Gastrocnemius medialis (tissue), 4 donors: ENCODE results near the gene EGFR. TPM values are rescaled to one million over a fixed set of nuclear protein-coding genes. Genes with fewer than 3 reads are reported as not detected.

Source experiments
- ATAC-seq, 2 donors: fragments of 150-250 bp; one replicate each; pipeline ENCODE4 v1.9.1; 2016
- DNase-seq, 2 donors: peaks; one replicate each; pipeline ENCODE4 v3.0.0-alpha.2; 2019
- H3K27ac ChIP-seq, 4 donors: fragments of 200-600 bp; sonication (generic); 1 replicate in 1 of 4; 2 replicates in 3 of 4; pipeline ENCODE4 v1.5.1; 2016 to 2018; ENCODE audit warnings: mild to moderate bottlenecking in 2 of 4, moderate library complexity in 1 of 4
- H3K27me3 ChIP-seq, 3 donors: fragments of 200-600 bp; sonication (generic) in 2 of 3; 1 replicate in 1 of 3; 2 replicates in 2 of 3; pipeline versions ENCODE4 v1.5.1 to v1.6.0; 2016 to 2019; ENCODE audit warnings: mild to moderate bottlenecking in 1 of 3, moderate library complexity in 1 of 3
- H3K36me3 ChIP-seq, 2 donors: fragments of 200-600 bp; sonication (generic) in 1 of 2; one replicate each; pipeline ENCODE4 v1.5.1; 2017 to 2018
- H3K4me1 ChIP-seq, 2 donors: fragments of 200-600 bp; sonication (generic) in 1 of 2; one replicate each; pipeline ENCODE4 v1.5.1; 2016 to 2017; ENCODE audit warnings: mild to moderate bottlenecking in 2 of 2
- H3K4me3 ChIP-seq, 4 donors: fragments of 200-600 bp; sonication (generic) in 3 of 4; 1 replicate in 1 of 4; 2 replicates in 3 of 4; pipeline ENCODE4 v1.5.1; 2016 to 2019; ENCODE audit warnings: mild to moderate bottlenecking in 2 of 4
- H3K9me3 ChIP-seq, 3 donors: fragments of 200-600 bp; sonication (generic) in 2 of 3; 1 replicate in 1 of 3; 2 replicates in 2 of 3; pipeline ENCODE4 v1.5.1; 2016 to 2019
- CTCF ChIP-seq, 5 experiments: fragments of 450-650 bp in 3 of 5; fragments of 200-600 bp in 2 of 5; sonication (generic) in 2 of 5; IDR thresholded peaks in 4 of 5; conservative IDR thresholded peaks in 1 of 5; 1 replicate in 4 of 5; 2 replicates in 1 of 5; pipeline ENCODE4 v1.5.1; 2016 to 2019; ENCODE audit warnings: antibody characterized with exemption in 5 of 5, mild to moderate bottlenecking in 3 of 5, moderate library complexity in 3 of 5
- POLR2A ChIP-seq, 2 donors: fragments of 450-650 bp; IDR thresholded peaks; one replicate each; pipeline ENCODE4 v1.6.1; 2017; ENCODE audit warnings: antibody characterized with exemption in 2 of 2, mild to moderate bottlenecking in 2 of 2, moderate library complexity in 2 of 2
- in situ Hi-C, 4 donors: fragments of 200-750 bp; cut with MboI; loops; one replicate each; pipeline versions ENCODE4 v1.15.0 to v1.8.0; 2017; ENCODE audit warnings: low sequenced_read_pairs in 4 of 4
- intact Hi-C: fragments of 100-400 bp; cut with DNase I; formaldehyde crosslinking; loops from one replicate; pipeline ENCODE4 v1.15.1; 2023; ENCODE audit warnings: low total_unique reads
- total RNA-seq, 4 donors: library from RNA; depleted of rRNA; stranded (reverse); fragments of >200 nt; gene quantifications; one replicate each; pipeline versions ENCODE4 v1.1.0 to v1.2.3, GENCODE V29; 2016

Gene EGFR
- total RNA-seq, 4 donors from 2014 or later, result 28.0 to 34.8 (median 29.4) TPM

- intact Hi-C loops (no loop called here), in situ Hi-C loops (no loop called here)
- no peak overlapping the region for H3K27ac ChIP-seq
- no peaks in the 10 kb centered on the region for H3K9me3 ChIP-seq
- ATAC-seq, result no peak
- no peak for TF ChIP-seq POLR2A (IDR thresholded peaks at IDR 0.05)
- no peak for TF ChIP-seq CTCF (IDR thresholded peaks at IDR 0.05 in 4 of 5, conservative IDR thresholded peaks at IDR 0.05 in 1 of 5)
- peaks cover 0 to 25% of the 10 kb centered on the region in 2 donors for H3K36me3 ChIP-seq
- peaks cover 12 to 34% of the 10 kb centered on the region in 2 donors for H3K4me1 ChIP-seq
- no peaks in the 10 kb centered on the region for H3K27me3 ChIP-seq
- H3K4me3 ChIP-seq, result no peak overlapping the region
- DNase-seq, result no peak
These were observed 154.2 kb downstream of the EGFR start for GRCh38 chr7:55172881-55173609.

GRCh38 chr7:55173671-55174070 is 154.9 kb downstream of the EGFR start:
- in situ Hi-C loops, result no loop called here
- H3K4me1 ChIP-seq, result peaks cover 18 to 38% of the 10 kb centered on the region in 2 donors
- intact Hi-C loops, result no loop called here
- no peak for ATAC-seq
- H3K9me3 ChIP-seq, result no peaks in the 10 kb centered on the region
- no peaks in the 10 kb centered on the region for H3K27me3 ChIP-seq
- TF ChIP-seq POLR2A (IDR thresholded peaks at IDR 0.05) (no peak), CTCF (IDR thresholded peaks at IDR 0.05 in 4 of 5, conservative IDR thresholded peaks at IDR 0.05 in 1 of 5) (no peak)
- no peak overlapping the region for H3K27ac ChIP-seq
- H3K36me3 ChIP-seq, result peaks cover 0 to 25% of the 10 kb centered on the region in 2 donors
- no peak for DNase-seq
- no peak overlapping the region for H3K4me3 ChIP-seq

- in situ Hi-C loops (no loop called here), intact Hi-C loops (no loop called here)
- no peaks in the 10 kb centered on the region for H3K27me3 ChIP-seq
- no peak overlapping the region for H3K27ac ChIP-seq
- peaks cover 18 to 36% of the 10 kb centered on the region in 2 donors for H3K4me1 ChIP-seq
- TF ChIP-seq CTCF (IDR thresholded peaks at IDR 0.05 in 4 of 5, conservative IDR thresholded peaks at IDR 0.05 in 1 of 5) (no peak), POLR2A (IDR thresholded peaks at IDR 0.05) (no peak)
- no peaks in the 10 kb centered on the region for H3K9me3 ChIP-seq
- H3K36me3 ChIP-seq, result peaks cover 0 to 25% of the 10 kb centered on the region in 2 donors
- ATAC-seq (no peak), DNase-seq (peak in 1 of 2 donors; percentile 6)
- no peak overlapping the region for H3K4me3 ChIP-seq
These were observed 155.6 kb downstream of the EGFR start for GRCh38 chr7:55174456-55174855.

GRCh38 chr7:55174856-55175255 is 156.0 kb downstream of the EGFR start:
- Histone ChIP-seq H3K4me1 (peaks cover 18 to 32% of the 10 kb centered on the region in 2 donors), H3K27me3 (no peaks in the 10 kb centered on the region), H3K27ac (no peak overlapping the region), H3K9me3 (no peaks in the 10 kb centered on the region), H3K36me3 (peaks cover 0 to 25% of the 10 kb centered on the region in 2 donors), H3K4me3 (no peak overlapping the region)
- DNase-seq, result peak in 1 of 2 donors; percentile 9
- TF ChIP-seq POLR2A (IDR thresholded peaks at IDR 0.05), result no peak
- TF ChIP-seq CTCF (IDR thresholded peaks at IDR 0.05 in 4 of 5, conservative IDR thresholded peaks at IDR 0.05 in 1 of 5), result no peak
- in situ Hi-C loops (no loop called here), intact Hi-C loops (no loop called here)
- no peak for ATAC-seq
